Astrocyte (in vitro differentiated cells and primary cell): Measurements from ENCODE around the gene SMAD4. TPM values are rescaled to one million over a fixed set of nuclear protein-coding genes. Genes with fewer than 3 reads are reported as not detected.

Experiments used
- DNase-seq: peaks from one replicate; pipeline ENCODE4 v3.0.0-alpha.2; 2010; ENCODE audit warnings: low read depth
- FAIRE-seq: peaks from 2 replicates; lab custom pipeline; 2011; peaks lifted over from hg19 to GRCh38; lab: Jason Lieb, UNC
- H2AFZ ChIP-seq: 2 replicates; pipeline ENCODE4 v1.6.0; 2012; ENCODE audit warnings: low read depth, low read length, inconsistent platforms
- H3K27ac ChIP-seq: 2 replicates; pipeline ENCODE4 v1.5.1; 2011; ENCODE audit warnings: low read depth, low read length, inconsistent platforms
- H3K27me3 ChIP-seq: 2 replicates; pipeline ENCODE4 v1.6.0; 2011; ENCODE audit warnings: low read length, inconsistent platforms; ENCODE audit not compliant: insufficient read depth
- H3K36me3 ChIP-seq: 2 replicates; pipeline ENCODE4 v1.5.1; 2011; ENCODE audit warnings: low read length, inconsistent platforms; ENCODE audit not compliant: insufficient read depth
- H3K4me1 ChIP-seq: 2 replicates; pipeline ENCODE4 v1.5.1; 2011; ENCODE audit warnings: low read length, inconsistent platforms; ENCODE audit not compliant: insufficient read depth
- H3K4me2 ChIP-seq: 2 replicates; pipeline ENCODE4 v1.6.0; 2012; ENCODE audit warnings: low read length, inconsistent platforms
- H3K4me3 ChIP-seq: 2 replicates; pipeline ENCODE4 v1.5.1; 2011; ENCODE audit warnings: low read depth, mild to moderate bottlenecking, low read length, inconsistent platforms; ENCODE audit not compliant: insufficient read depth
- H3K79me2 ChIP-seq: 2 replicates; pipeline ENCODE4 v1.6.0; 2012; ENCODE audit warnings: mild to moderate bottlenecking, low read length, inconsistent platforms; ENCODE audit not compliant: insufficient read depth
- H3K9ac ChIP-seq: 2 replicates; pipeline ENCODE4 v1.6.0; 2012; ENCODE audit warnings: mild to moderate bottlenecking, low read length, inconsistent platforms
- H3K9me3 ChIP-seq: 2 replicates; pipeline ENCODE4 v1.5.1; 2012; ENCODE audit warnings: low read depth, mild to moderate bottlenecking, low read length, inconsistent platforms; ENCODE audit not compliant: insufficient read depth
- H4K20me1 ChIP-seq: 2 replicates; pipeline ENCODE4 v1.6.0; 2012; ENCODE audit warnings: low read length, inconsistent platforms; ENCODE audit not compliant: insufficient read depth
- H3K27ac Mint-ChIP-seq: one replicate; pipeline ENCODE4 v1.8.0; 2021; ENCODE audit warnings: mild to moderate bottlenecking, mixed read lengths; ENCODE audit not compliant: unreplicated experiment
- H3K27me3 Mint-ChIP-seq: one replicate; pipeline ENCODE4 v1.8.0; 2021; ENCODE audit warnings: low read depth, mixed read lengths; ENCODE audit not compliant: unreplicated experiment
- H3K36me3 Mint-ChIP-seq: one replicate; pipeline ENCODE4 v1.8.0; 2021; ENCODE audit warnings: low read depth, mixed read lengths; ENCODE audit not compliant: unreplicated experiment
- H3K4me1 Mint-ChIP-seq: one replicate; pipeline ENCODE4 v1.8.0; 2021; ENCODE audit warnings: low read depth, mixed read lengths; ENCODE audit not compliant: unreplicated experiment
- H3K4me3 Mint-ChIP-seq: one replicate; pipeline ENCODE4 v1.8.0; 2021; ENCODE audit warnings: mild to moderate bottlenecking, moderate library complexity, mixed read lengths; ENCODE audit not compliant: unreplicated experiment
- H3K9me3 Mint-ChIP-seq: one replicate; pipeline ENCODE4 v1.8.0; 2021; ENCODE audit warnings: mild to moderate bottlenecking, mixed read lengths; ENCODE audit not compliant: unreplicated experiment
- CTCF ChIP-seq: IDR thresholded peaks from 2 replicates; pipeline ENCODE4 v1.5.1; 2011; ENCODE audit warnings: low read depth, mild to moderate bottlenecking, inconsistent platforms, low read length, moderate library complexity; ENCODE audit not compliant: insufficient read depth
- EZH2 ChIP-seq: IDR thresholded peaks from 2 replicates; pipeline ENCODE4 v1.6.1; 2012; ENCODE audit warnings: mild to moderate bottlenecking, low read length, inconsistent platforms; ENCODE audit not compliant: insufficient read depth
- total RNA-seq: library from RNA; stranded (reverse); gene quantifications from 2 replicates; pipeline ENCODE4 v1.2.1, GENCODE V29; 2021

The SMAD4 gene
- total RNA-seq, 1 donor from 2014 or later, result 87.7 TPM

DNA sequence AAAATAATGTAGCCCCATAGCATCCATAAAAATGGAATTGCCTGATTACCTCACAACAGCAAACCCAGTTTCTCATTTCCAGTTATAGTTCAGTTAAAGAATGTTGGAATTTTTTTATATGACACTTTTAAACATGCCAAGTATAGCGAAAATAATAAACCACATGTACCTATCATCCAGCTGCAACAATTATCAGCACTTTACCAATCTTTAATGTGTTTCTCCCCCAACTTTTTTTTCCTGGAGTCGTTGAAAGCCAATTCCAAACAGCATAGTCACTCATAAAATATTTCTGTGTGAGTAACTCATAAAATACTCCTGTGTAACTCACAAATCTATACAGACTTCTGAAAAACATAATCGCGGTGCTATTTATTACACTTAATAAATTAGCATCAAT is 38.1 kb downstream of the SMAD4 start:
- TF ChIP-seq CTCF, result no peak
- no peak for TF ChIP-seq EZH2
- Histone ChIP-seq H3K27me3 (no peaks in the 10 kb centered on the region), H3K4me1 (peaks cover 28% of the 10 kb centered on the region), H3K9ac (peak overlapping the region; percentile 30), H3K27ac (peak overlapping the region; percentile 60), H2AFZ (no peak overlapping the region), H4K20me1 (peaks cover 8% of the 10 kb centered on the region), H3K4me2 (peak overlapping the region; percentile 64), H3K9me3 (no peaks in the 10 kb centered on the region), H3K79me2 (peaks cover 42% of the 10 kb centered on the region), H3K36me3 (peaks cover 20% of the 10 kb centered on the region), H3K4me3 (no peak overlapping the region)
- H3K4me3 Mint-ChIP-seq, result no peak overlapping the region
- no peaks in the 10 kb centered on the region for H3K27me3 Mint-ChIP-seq
- FAIRE-seq (peak; percentile 70), DNase-seq (peak; percentile 79)
- H3K27ac Mint-ChIP-seq, result peak overlapping the region; percentile 92
- H3K36me3 Mint-ChIP-seq, result no peaks in the 10 kb centered on the region
- H3K9me3 Mint-ChIP-seq, result no peaks in the 10 kb centered on the region
- H3K4me1 Mint-ChIP-seq, result peaks cover 30% of the 10 kb centered on the region

DNA sequence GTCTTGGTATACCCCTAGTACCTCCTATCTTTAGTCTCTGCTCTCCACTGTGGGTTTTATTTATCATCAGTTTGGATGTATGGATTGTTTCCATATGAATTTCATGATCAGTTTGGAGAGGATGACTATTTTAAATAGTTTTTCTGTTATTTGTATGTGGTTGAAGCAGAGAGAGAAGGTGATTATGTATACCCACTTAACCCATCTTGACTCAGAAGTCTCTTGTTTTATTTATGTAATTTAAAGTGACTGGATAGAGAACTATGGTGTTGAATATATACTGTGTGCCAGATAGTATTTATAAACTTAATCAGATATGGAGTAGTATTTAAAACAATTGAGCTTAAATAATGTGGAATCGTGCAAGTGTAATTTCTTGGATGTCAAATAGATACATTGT is 39.9 kb downstream of the SMAD4 start:
- H3K27ac ChIP-seq, result peak overlapping the region; percentile 65
- peaks cover 11% of the 10 kb centered on the region for H4K20me1 ChIP-seq
- no peaks in the 10 kb centered on the region for H3K27me3 ChIP-seq
- peaks cover 30% of the 10 kb centered on the region for H3K4me1 Mint-ChIP-seq
- no peak for FAIRE-seq
- no peaks in the 10 kb centered on the region for H3K9me3 ChIP-seq
- H3K9ac ChIP-seq, result no peak overlapping the region
- no peaks in the 10 kb centered on the region for H3K9me3 Mint-ChIP-seq
- peaks cover 20% of the 10 kb centered on the region for H3K36me3 ChIP-seq
- H3K36me3 Mint-ChIP-seq, result no peaks in the 10 kb centered on the region
- no peak overlapping the region for H3K4me2 ChIP-seq
- peaks cover 58% of the 10 kb centered on the region for H3K79me2 ChIP-seq
- H3K27ac Mint-ChIP-seq, result peak overlapping the region; percentile 96
- H3K4me1 ChIP-seq, result peaks cover 28% of the 10 kb centered on the region
- no peak overlapping the region for H3K4me3 Mint-ChIP-seq
- peak; percentile 19 for DNase-seq
- H2AFZ ChIP-seq, result no peak overlapping the region
- H3K4me3 ChIP-seq, result no peak overlapping the region
- no peaks in the 10 kb centered on the region for H3K27me3 Mint-ChIP-seq
- TF ChIP-seq CTCF, result no peak
- TF ChIP-seq EZH2, result no peak

DNA sequence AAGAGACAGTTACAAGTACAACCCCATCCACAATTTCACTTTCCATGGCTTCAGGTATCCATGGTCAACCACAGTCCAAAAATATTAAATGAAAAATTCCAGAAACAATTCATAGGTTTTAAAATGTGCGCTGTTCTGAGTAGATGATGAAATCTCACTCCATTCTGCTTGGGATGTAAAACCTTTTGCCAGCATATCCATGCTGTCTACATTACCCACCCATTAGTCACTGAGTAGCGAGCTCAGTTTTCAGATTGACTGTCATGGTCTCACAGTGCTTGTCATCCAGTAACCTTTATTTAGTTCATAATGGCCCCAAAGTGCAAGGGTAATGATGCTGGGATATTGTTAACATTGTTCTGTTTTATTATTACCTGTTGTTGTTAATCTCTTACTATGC is 40.5 kb downstream of the SMAD4 start:
- no peaks in the 10 kb centered on the region for H3K27me3 ChIP-seq
- no peaks in the 10 kb centered on the region for H3K9me3 ChIP-seq
- H2AFZ ChIP-seq, result no peak overlapping the region
- H3K9me3 Mint-ChIP-seq, result no peaks in the 10 kb centered on the region
- peak overlapping the region; percentile 96 for H3K27ac Mint-ChIP-seq
- FAIRE-seq (peak; percentile 89), DNase-seq (peak; percentile 89)
- no peak for TF ChIP-seq CTCF
- no peak for TF ChIP-seq EZH2
- H3K4me1 ChIP-seq, result peaks cover 28% of the 10 kb centered on the region
- peaks cover 30% of the 10 kb centered on the region for H3K4me1 Mint-ChIP-seq
- H4K20me1 ChIP-seq, result peaks cover 11% of the 10 kb centered on the region
- peaks cover 65% of the 10 kb centered on the region for H3K79me2 ChIP-seq
- peak overlapping the region; percentile 65 for H3K27ac ChIP-seq
- no peaks in the 10 kb centered on the region for H3K36me3 Mint-ChIP-seq
- H3K4me3 Mint-ChIP-seq, result no peak overlapping the region
- peaks cover 16% of the 10 kb centered on the region for H3K36me3 ChIP-seq
- no peak overlapping the region for H3K4me3 ChIP-seq
- H3K9ac ChIP-seq, result no peak overlapping the region
- H3K27me3 Mint-ChIP-seq, result no peaks in the 10 kb centered on the region
- H3K4me2 ChIP-seq, result peak overlapping the region; percentile 32
